IPS-18a (cell line): Measurements from ENCODE around the gene HOXA3.

ENCODE experiments used
- H3K27ac ChIP-seq: one replicate; pipeline ENCODE4 v1.5.1; 2013; ENCODE audit warnings: low read length
- H3K27me3 ChIP-seq: one replicate; pipeline ENCODE4 v1.6.1; 2013; ENCODE audit warnings: mild to moderate bottlenecking, low read length; ENCODE audit not compliant: control insufficient read depth, insufficient read depth
- H3K36me3 ChIP-seq: one replicate; pipeline ENCODE4 v1.6.1; 2013; ENCODE audit warnings: low read depth, low read length; ENCODE audit not compliant: control insufficient read depth
- H3K4me1 ChIP-seq: one replicate; pipeline ENCODE4 v1.6.1; 2013; ENCODE audit warnings: low read depth, low read length; ENCODE audit not compliant: control insufficient read depth
- H3K4me3 ChIP-seq: one replicate; pipeline ENCODE4 v1.5.1; 2013; ENCODE audit warnings: low read length
- H3K9ac ChIP-seq: one replicate; pipeline ENCODE4 v1.6.1; 2013; ENCODE audit warnings: mild to moderate bottlenecking, low read length, moderate library complexity
- H3K9me3 ChIP-seq: one replicate; pipeline ENCODE4 v1.6.1; 2013; ENCODE audit warnings: low read depth, low read length; ENCODE audit not compliant: control insufficient read depth

The HOXA3 gene

GRCh38 chr7:27194002-27194352 lies 41.6 kb upstream of the HOXA3 start:
- no peaks in the 10 kb centered on the region for H3K4me1 ChIP-seq
- H3K27me3 ChIP-seq = peaks cover 100% of the 10 kb centered on the region
- H3K27ac ChIP-seq = no peak overlapping the region
- no peaks in the 10 kb centered on the region for H3K36me3 ChIP-seq
- no peak overlapping the region for H3K9ac ChIP-seq
- peaks cover 16% of the 10 kb centered on the region for H3K9me3 ChIP-seq
- H3K4me3 ChIP-seq = no peak overlapping the region

DNA sequence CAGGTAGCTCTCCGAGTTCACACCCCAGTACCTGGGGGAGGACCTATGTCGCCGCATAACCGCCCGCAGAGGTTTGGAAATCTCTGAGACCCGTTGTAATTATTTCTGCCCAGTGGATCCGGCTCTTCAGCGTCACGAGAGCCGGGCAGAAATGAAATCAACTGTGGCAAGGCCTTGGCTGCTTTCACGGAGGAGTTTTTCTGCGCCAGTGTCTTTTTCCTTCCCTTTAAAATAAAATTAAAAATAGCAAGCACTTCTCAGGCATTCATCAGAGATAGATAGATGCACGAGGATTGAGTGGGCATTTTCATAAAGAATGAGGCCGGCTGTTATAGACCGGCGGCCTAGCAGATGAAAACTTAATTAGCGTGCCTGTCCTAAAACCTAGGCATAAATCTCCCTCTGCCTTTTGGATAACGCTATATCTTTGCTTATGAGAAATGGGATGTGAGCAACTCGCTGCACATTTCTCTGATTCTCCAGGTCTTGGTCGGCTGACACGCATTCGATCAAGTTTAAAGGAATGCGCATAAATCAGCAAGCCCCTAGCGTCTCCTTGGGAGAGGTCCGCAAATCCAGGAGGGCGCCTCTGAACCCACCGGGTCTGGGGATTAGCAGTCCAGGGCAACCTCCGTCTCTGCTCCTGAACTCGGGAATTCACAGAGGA lies 41.1 kb upstream of the HOXA3 start:
- Histone ChIP-seq H3K4me1 (peaks cover 2% of the 10 kb centered on the region), H3K4me3 (no peak overlapping the region), H3K27me3 (peaks cover 100% of the 10 kb centered on the region), H3K9ac (no peak overlapping the region), H3K27ac (no peak overlapping the region), H3K9me3 (peaks cover 16% of the 10 kb centered on the region), H3K36me3 (no peaks in the 10 kb centered on the region)

GRCh38 chr7:27192546-27193334 lies 40.4 kb upstream of the HOXA3 start:
- H3K9ac ChIP-seq = no peak overlapping the region

DNA sequence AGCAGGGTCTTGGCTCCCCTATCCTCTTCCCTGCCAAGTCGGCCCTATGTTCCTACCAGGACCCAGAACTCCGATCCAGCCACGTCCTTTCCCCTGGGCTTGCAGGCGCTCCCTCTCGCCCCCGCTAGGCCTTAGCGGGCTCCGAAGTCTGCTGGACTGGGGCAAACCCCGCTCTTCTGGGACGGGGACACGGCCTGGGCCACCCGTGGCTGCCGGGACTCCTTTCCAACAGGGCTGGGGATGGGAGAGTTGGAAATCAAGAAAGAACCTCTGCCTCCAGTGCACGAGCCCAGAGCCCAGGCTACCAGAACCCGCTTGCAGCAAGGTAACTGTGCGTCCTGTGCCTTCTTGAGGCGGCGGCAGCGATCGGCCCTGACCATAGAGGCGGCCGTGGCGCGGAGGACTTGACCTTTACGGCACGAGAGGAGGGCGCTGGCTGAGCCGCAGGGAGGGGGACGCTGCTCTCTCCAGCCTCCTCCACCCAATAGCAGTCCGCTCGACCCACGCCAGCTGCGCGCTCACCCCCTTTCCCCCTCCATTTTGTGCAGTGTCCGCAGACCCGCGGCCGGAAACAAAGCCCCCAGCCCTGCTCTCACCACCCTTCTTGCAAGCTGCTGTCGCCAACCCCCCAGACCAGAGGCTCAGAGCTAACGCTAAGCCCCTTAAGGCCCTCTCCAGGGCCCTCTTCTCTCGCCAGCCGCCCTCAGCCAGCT lies 39.6 kb upstream of the HOXA3 start:
- Histone ChIP-seq H3K9me3 (peaks cover 11% of the 10 kb centered on the region), H3K36me3 (no peaks in the 10 kb centered on the region), H3K27ac (no peak overlapping the region), H3K27me3 (peaks cover 100% of the 10 kb centered on the region), H3K4me1 (peaks cover 9% of the 10 kb centered on the region), H3K4me3 (no peak overlapping the region), H3K9ac (no peak overlapping the region)

More at GRCh38 chr7:27192546-27193334, 40.4 kb upstream of the HOXA3 start:
- Histone ChIP-seq H3K27me3 (peaks cover 100% of the 10 kb centered on the region), H3K27ac (no peak overlapping the region), H3K4me1 (peaks cover 9% of the 10 kb centered on the region), H3K9me3 (peaks cover 12% of the 10 kb centered on the region), H3K36me3 (no peaks in the 10 kb centered on the region), H3K4me3 (no peak overlapping the region)

DNA sequence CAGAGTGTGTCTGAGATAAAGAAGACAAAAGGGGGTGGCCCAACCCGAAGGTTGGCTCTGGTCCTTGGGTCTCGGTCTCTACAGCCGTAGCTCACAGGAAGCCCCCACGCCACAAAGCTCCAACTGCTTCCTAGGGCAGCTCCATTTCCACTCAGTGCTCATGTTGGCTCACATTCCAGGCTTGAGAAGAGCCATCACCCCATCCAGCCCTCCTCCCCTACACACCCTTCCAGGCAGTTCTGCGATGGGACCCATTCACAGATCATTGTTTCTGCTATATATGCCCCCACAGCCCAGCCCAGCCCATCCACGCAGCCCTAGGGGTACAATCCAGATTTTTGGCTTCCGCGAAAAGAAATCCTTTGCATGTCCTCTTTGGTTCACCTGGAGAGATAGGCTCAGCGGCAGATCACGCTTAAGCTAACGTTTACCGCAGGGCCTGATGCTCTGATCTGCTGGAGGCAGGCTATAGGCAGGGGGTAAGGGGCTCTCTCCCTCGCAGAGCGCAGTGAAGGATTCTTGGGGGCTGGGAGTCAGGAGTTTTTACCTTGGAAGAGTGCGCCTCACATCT lies 38.9 kb upstream of the HOXA3 start:
- peaks cover 9% of the 10 kb centered on the region for H3K4me1 ChIP-seq
- H3K9me3 ChIP-seq = peaks cover 11% of the 10 kb centered on the region
- H3K27me3 ChIP-seq = peaks cover 100% of the 10 kb centered on the region
- no peak overlapping the region for H3K27ac ChIP-seq
- H3K4me3 ChIP-seq = no peak overlapping the region
- H3K9ac ChIP-seq = no peak overlapping the region
- no peaks in the 10 kb centered on the region for H3K36me3 ChIP-seq

DNA sequence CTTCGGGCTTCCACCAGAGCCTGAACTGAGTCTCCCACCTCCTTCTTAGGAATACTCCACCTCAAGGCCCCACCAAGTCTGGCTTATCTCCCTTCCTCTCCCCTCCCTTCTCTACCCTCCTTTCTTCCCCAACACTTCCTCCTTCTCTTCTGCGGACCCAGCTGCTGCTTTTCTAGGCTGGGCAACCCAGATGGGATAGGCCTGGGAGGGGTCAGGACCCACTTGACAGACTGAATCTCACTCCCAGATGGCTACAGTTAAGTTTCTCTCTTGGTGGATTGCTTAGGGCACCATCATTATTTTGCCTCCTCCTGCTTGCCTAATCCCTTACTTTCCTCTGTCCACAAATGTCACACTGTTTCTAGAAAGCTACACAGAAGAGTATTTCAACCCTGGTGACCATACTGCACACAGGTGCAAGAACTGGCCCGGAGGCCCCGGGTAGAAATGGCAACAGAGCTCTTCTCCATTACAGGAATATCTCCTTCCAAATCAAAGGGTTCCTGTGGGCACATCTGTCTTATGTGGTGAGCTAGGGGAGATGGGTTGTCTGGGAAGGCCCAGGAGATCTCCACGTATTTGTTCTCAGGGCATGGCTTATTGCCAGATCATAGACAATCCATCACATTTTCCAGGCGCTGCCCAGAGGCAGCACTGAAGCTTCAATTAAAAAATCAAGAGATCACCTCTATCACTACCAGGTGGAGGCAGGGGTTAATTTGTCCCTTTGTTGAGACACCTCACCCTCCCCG lies 37.8 kb upstream of the HOXA3 start:
- Histone ChIP-seq H3K27ac (no peak overlapping the region), H3K9me3 (peaks cover 11% of the 10 kb centered on the region), H3K9ac (no peak overlapping the region), H3K4me1 (peaks cover 9% of the 10 kb centered on the region), H3K4me3 (no peak overlapping the region), H3K27me3 (peaks cover 100% of the 10 kb centered on the region), H3K36me3 (no peaks in the 10 kb centered on the region)

DNA sequence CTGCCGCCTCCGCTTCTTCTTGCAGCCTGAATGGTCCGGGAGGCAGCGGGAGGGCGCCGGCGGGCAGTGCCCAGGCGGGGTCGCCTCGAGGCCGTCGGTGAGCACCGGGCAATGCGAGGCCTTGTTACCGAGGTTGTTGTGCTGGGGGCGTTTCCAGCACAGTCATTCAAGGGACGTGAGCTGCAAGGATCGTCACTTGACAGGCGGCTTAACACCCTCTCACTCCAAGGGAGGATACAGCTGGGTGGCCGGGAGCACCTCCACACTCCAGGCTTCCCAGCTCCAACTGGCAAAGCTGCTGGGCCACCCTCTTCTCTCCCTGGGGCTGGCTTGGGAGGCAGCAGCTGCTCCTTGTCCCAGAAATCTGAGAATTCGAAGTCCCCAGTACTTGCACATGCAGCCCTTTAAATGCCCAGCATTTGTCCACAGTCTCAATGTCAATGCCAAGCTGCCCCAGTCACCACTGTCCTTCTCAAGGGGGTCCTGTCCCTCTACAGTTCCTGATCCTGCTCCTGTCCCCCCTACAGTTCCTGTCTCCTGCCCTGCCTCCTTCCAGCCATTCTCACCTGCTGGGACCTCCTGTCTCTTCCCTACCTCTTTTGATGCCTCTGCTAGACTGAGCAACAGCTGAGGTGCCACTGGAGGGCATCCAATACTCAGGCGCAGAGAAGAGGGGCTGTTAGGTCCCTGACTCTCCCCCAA lies 37.1 kb upstream of the HOXA3 start:
- Histone ChIP-seq H3K9me3 (peaks cover 11% of the 10 kb centered on the region), H3K27me3 (peaks cover 100% of the 10 kb centered on the region), H3K36me3 (no peaks in the 10 kb centered on the region), H3K4me1 (peaks cover 9% of the 10 kb centered on the region), H3K4me3 (no peak overlapping the region), H3K27ac (no peak overlapping the region), H3K9ac (no peak overlapping the region)

GRCh38 chr7:27188386-27189294 lies 36.3 kb upstream of the HOXA3 start:
- H3K27ac ChIP-seq = no peak overlapping the region
- H3K36me3 ChIP-seq = no peaks in the 10 kb centered on the region
- peaks cover 100% of the 10 kb centered on the region for H3K27me3 ChIP-seq
- peak overlapping the region; percentile 30 for H3K4me3 ChIP-seq
- peaks cover 11% of the 10 kb centered on the region for H3K9me3 ChIP-seq
- no peak overlapping the region for H3K9ac ChIP-seq
- peaks cover 9% of the 10 kb centered on the region for H3K4me1 ChIP-seq

DNA sequence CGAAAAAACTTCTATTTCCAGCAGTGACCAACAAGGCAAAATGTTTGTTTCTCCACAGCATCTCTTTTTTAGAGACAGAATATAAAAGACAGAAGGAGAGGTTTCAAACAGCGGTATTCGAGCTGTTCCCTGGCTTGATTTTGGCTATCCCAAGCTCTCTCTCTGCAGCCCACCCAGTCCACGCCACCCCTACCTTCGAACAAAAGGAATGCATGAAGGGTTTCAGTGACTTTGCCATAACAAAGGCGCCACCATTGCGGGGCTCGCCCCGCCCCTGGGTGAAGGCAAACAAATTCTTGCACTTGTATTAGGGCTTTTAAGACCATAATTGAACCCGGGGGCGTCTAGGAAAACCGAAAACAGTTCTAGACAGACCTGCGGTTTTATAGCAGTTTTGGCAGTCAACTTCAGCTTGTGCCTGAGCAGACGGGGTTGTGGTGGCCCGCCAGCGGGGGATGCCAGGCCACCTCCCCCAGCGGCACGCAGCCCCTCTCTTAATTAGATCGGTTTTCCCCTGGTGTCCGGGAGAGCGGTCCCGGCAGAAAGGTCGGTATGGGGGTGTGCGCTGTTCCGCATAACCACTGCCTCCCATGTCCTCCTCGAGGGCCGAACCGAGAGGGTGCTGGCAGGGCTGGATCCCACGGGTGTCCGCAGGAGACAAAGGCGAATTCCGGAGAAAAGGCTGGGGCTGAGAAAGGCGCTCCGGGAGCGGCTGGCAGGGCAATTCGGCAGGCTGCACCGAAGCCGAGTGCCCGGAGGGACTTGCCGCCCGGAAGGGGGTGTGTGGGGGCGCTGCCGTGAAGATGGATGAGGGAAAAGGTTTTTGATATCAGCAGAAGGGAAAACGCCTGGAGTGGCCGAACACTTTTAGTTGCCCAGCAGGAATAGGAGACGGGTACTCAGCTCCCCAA lies 35.3 kb upstream of the HOXA3 start:
- Histone ChIP-seq H3K4me1 (peaks cover 9% of the 10 kb centered on the region), H3K9me3 (peaks cover 9% of the 10 kb centered on the region), H3K4me3 (peak overlapping the region; percentile 30), H3K27ac (no peak overlapping the region), H3K27me3 (peaks cover 100% of the 10 kb centered on the region), H3K9ac (no peak overlapping the region), H3K36me3 (no peaks in the 10 kb centered on the region)
